BLaER1 treated with 17β-estradiol and CSF1 and Interleukin-3, amounts not matched to agents 10 nM and 100 nM (cell line): Measurements from ENCODE around the gene TUBGCP3.

Experiments used
- H3K27ac ChIP-seq, 11 experiments: shearing (Covaris generic); formaldehyde crosslinking; 2 replicates each; pipeline ENCODE4 v1.8.1; 2022
- H3K27me3 ChIP-seq, 11 experiments: shearing (Covaris generic); formaldehyde crosslinking; 2 replicates each; pipeline ENCODE4 v1.8.1; 2022
- H3K36me3 ChIP-seq, 11 experiments: shearing (Covaris generic); formaldehyde crosslinking; 2 replicates each; pipeline ENCODE4 v1.8.1; 2022
- H3K4me1 ChIP-seq, 10 experiments: shearing (Covaris generic); formaldehyde crosslinking; 2 replicates each; pipeline ENCODE4 v1.8.1; 2022
- H3K4me2 ChIP-seq, 11 experiments: shearing (Covaris generic); formaldehyde crosslinking; 2 replicates each; pipeline ENCODE4 v1.8.1; 2022
- H3K4me3 ChIP-seq, 10 experiments: shearing (Covaris generic); formaldehyde crosslinking; 2 replicates each; pipeline ENCODE4 v1.8.1; 2022
- H3K9ac ChIP-seq, 11 experiments: shearing (Covaris generic); formaldehyde crosslinking; 2 replicates each; pipeline ENCODE4 v1.8.1; 2022
- H3K9me3 ChIP-seq, 11 experiments: shearing (Covaris generic); formaldehyde crosslinking; replicated peaks in 1 of 11; 2 replicates each; pipeline ENCODE4 v1.8.1; 2022
- H4K20me1 ChIP-seq, 11 experiments: shearing (Covaris generic); formaldehyde crosslinking; 2 replicates each; pipeline ENCODE4 v1.8.1; 2022
- Cebpa-rat ChIP-seq, 11 experiments: shearing (Covaris generic); IDR thresholded peaks; 2 replicates each; pipeline ENCODE4 v1.8.1; 2022

The TUBGCP3 gene

GRCh38 chr13:112449545-112449930, 138.4 kb downstream of the TUBGCP3 start:
- Histone ChIP-seq H3K4me3 (no peak overlapping the region), H4K20me1 (peaks cover 0 to 9% (median 0%) of the 10 kb centered on the region in 11 experiments; a peak in 1 of 22 replicates), H3K27ac (no peak overlapping the region), H3K36me3 (no peaks in the 10 kb centered on the region), H3K4me2 (no peak overlapping the region), H3K9ac (no peak overlapping the region), H3K27me3 (no peaks in the 10 kb centered on the region; a peak in 1 of 22 replicates), H3K4me1 (peaks cover 0 to 20% (median 13%) of the 10 kb centered on the region in 10 experiments; a peak in 13 of 20 replicates), H3K9me3 (no peaks in the 10 kb centered on the region)
- TF ChIP-seq Cebpa-rat (IDR thresholded peaks at IDR 0.05): no peak

DNA sequence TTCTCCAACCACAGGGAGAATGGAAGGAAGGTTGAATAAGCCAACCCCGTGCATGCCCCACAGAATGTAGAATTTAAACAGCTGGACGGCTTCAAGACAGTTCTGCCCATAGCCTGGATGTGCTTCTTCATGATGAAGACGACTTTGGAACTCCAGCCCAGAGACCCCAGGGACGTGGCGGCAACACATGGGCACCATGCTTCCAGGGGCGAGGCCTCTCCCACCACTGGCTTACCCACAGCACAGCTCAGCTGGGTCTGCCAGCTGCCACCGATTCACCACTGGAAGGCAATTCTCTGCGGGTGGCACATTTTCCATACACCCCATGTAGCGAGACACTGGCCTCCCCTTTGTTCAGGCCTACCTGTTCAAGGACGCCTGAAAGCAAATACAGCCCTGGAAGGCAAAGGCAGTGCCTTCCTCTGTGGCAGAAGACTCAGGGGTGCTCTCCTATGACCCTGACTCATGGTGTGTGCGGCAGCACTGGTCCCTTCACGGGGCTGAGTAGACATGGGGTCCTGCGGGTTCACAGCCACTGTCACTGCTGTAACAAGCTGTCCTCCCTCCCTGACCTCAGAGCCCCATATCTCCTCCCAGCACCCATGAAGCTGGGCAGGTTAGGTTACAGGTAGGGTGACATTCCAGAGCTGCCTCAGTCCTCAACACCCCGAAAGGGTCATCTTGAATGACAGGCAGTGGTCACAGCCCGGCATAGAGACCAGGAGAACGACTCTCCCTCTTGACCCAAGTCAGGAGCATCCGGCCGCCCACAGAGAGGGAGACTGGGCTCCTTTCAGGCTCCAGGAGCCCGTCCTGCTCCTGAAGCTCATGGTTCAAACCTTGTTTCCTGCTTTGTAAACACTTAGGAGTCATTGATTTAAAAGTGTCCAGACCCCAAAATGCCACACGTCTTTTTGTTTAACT, 139.1 kb downstream of the TUBGCP3 start:
- TF ChIP-seq Cebpa-rat (IDR thresholded peaks at IDR 0.05): no peak
- Histone ChIP-seq H3K9me3 (no peaks in the 10 kb centered on the region), H3K4me3 (no peak overlapping the region)

GRCh38 chr13:112447761-112448603, 140.0 kb downstream of the TUBGCP3 start:
- no peak for TF ChIP-seq Cebpa-rat (IDR thresholded peaks at IDR 0.05)
- Histone ChIP-seq H3K27me3 (no peaks in the 10 kb centered on the region; a peak in 1 of 22 replicates), H3K4me1 (peaks cover 0 to 7% (median 5%) of the 10 kb centered on the region in 10 experiments; a peak in 13 of 20 replicates), H3K27ac (no peak overlapping the region), H3K4me2 (no peak overlapping the region), H3K4me3 (no peak overlapping the region), H3K9me3 (no peaks in the 10 kb centered on the region), H3K9ac (no peak overlapping the region), H4K20me1 (peaks cover 0 to 9% (median 0%) of the 10 kb centered on the region in 11 experiments; a peak in 1 of 22 replicates), H3K36me3 (no peaks in the 10 kb centered on the region)

More for the DNA sequence above, 139.1 kb downstream of the TUBGCP3 start:
- Histone ChIP-seq H3K9ac (no peak overlapping the region), H3K4me2 (no peak overlapping the region), H3K36me3 (no peaks in the 10 kb centered on the region), H4K20me1 (peaks cover 0 to 9% (median 0%) of the 10 kb centered on the region in 11 experiments; a peak in 1 of 22 replicates), H3K27ac (no peak overlapping the region), H3K4me1 (peaks cover 0 to 15% (median 12%) of the 10 kb centered on the region in 10 experiments; a peak in 13 of 20 replicates), H3K27me3 (no peaks in the 10 kb centered on the region; a peak in 1 of 22 replicates)

DNA sequence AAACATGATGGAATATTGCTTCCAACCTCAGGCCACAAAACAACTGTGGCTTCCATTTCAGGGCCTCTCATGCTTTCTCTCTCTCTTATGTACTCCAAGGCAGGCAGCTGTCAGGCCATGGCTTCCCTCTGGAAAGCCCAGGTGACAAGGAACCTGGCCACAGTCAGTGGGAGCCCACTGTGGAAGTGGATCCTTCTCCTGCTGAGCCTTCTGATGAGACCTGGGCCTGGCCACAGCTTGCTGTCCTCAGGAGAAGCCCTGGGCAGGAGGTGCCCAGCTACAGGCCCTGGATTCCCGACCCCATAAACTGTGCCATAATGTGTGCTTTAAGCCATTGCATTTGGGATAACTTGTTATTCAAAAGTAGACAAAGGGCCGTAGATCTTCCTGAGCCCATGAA, 140.6 kb downstream of the TUBGCP3 start:
- Histone ChIP-seq H3K4me1 (peaks cover 0 to 3% (median 0%) of the 10 kb centered on the region in 10 experiments; a peak in 4 of 20 replicates), H4K20me1 (peaks cover 0 to 4% (median 0%) of the 10 kb centered on the region in 11 experiments; a peak in 1 of 22 replicates), H3K4me3 (no peak overlapping the region), H3K4me2 (no peak overlapping the region), H3K27ac (no peak overlapping the region), H3K9me3 (no peaks in the 10 kb centered on the region), H3K36me3 (no peaks in the 10 kb centered on the region), H3K9ac (no peak overlapping the region), H3K27me3 (no peaks in the 10 kb centered on the region)
- TF ChIP-seq Cebpa-rat (IDR thresholded peaks at IDR 0.05): no peak

- Histone ChIP-seq H3K27ac (no peak overlapping the region), H3K9me3 (no peaks in the 10 kb centered on the region), H3K27me3 (no peaks in the 10 kb centered on the region), H3K4me2 (no peak overlapping the region), H3K4me3 (no peak overlapping the region), H3K36me3 (no peaks in the 10 kb centered on the region), H4K20me1 (peaks cover 0 to 4% (median 0%) of the 10 kb centered on the region in 11 experiments; a peak in 1 of 22 replicates), H3K9ac (no peak overlapping the region), H3K4me1 (no peaks in the 10 kb centered on the region; a peak in 2 of 20 replicates)
- no peak for TF ChIP-seq Cebpa-rat (IDR thresholded peaks at IDR 0.05)
Measured at GRCh38 chr13:112446867-112447266, 141.1 kb downstream of the TUBGCP3 start.

- no peak overlapping the region for H3K27ac ChIP-seq
- no peaks in the 10 kb centered on the region for H3K27me3 ChIP-seq
- H3K4me1 ChIP-seq: no peaks in the 10 kb centered on the region; a peak in 2 of 20 replicates
- peaks cover 0 to 4% (median 0%) of the 10 kb centered on the region in 11 experiments; a peak in 1 of 22 replicates for H4K20me1 ChIP-seq
- H3K9ac ChIP-seq: no peak overlapping the region
- no peak for TF ChIP-seq Cebpa-rat (IDR thresholded peaks at IDR 0.05)
- no peak overlapping the region for H3K4me3 ChIP-seq
- no peaks in the 10 kb centered on the region for H3K9me3 ChIP-seq
- no peaks in the 10 kb centered on the region for H3K36me3 ChIP-seq
- no peak overlapping the region for H3K4me2 ChIP-seq
Measured at GRCh38 chr13:112446347-112446861, 141.5 kb downstream of the TUBGCP3 start.

- peaks cover 0 to 4% (median 0%) of the 10 kb centered on the region in 11 experiments; a peak in 1 of 22 replicates for H4K20me1 ChIP-seq
- no peak for TF ChIP-seq Cebpa-rat (IDR thresholded peaks at IDR 0.05)
- no peak overlapping the region for H3K9ac ChIP-seq
- H3K27me3 ChIP-seq: no peaks in the 10 kb centered on the region
- H3K4me3 ChIP-seq: no peak overlapping the region
- H3K27ac ChIP-seq: no peak overlapping the region
- no peak overlapping the region for H3K4me2 ChIP-seq
- no peaks in the 10 kb centered on the region for H3K9me3 ChIP-seq
- no peaks in the 10 kb centered on the region; a peak in 2 of 20 replicates for H3K4me1 ChIP-seq
- H3K36me3 ChIP-seq: no peaks in the 10 kb centered on the region
Measured at GRCh38 chr13:112445411-112446271, 142.3 kb downstream of the TUBGCP3 start.
